Neural cell (in vitro differentiated cells): ENCODE measurements around the gene KCNJ6. TPM values are rescaled to one million over a fixed set of nuclear protein-coding genes. Genes with fewer than 3 reads are reported as not detected.
"Not testable (repeated sequence)": the region's sequence is repeated elsewhere in the genome, so short reads cannot be mapped to it uniquely, and the experiment has no call there.

Experiments used
- H2AFZ ChIP-seq: fragments of 200-600, 300-800 bp; sonication (generic), shearing (Covaris generic); 2 replicates; pipeline ENCODE4 v1.6.0; 2014; ENCODE audit warnings: low read depth, mild to moderate bottlenecking, antibody characterized with exemption, low read length, moderate library complexity
- H3F3A ChIP-seq: fragments of 200-600 bp; shearing (Covaris generic); 2 replicates; pipeline ENCODE4 v1.6.1; 2016; ENCODE audit warnings: mild to moderate bottlenecking, moderate library complexity, mixed read lengths, antibody characterized with exemption, low read length; ENCODE audit not compliant: insufficient read depth, poor library complexity, severe bottlenecking
- H3K27ac ChIP-seq: fragments of 200-600, 300-800 bp; sonication (generic), shearing (Covaris generic); 2 replicates; pipeline ENCODE4 v1.5.1; 2014; ENCODE audit warnings: mild to moderate bottlenecking, low read length, moderate library complexity
- H3K27me3 ChIP-seq: fragments of 300-800, 200-600 bp; sonication (generic), shearing (Covaris generic); 2 replicates; pipeline ENCODE4 v1.6.0; 2014; ENCODE audit warnings: mild to moderate bottlenecking, low read depth, low read length, moderate library complexity; ENCODE audit not compliant: insufficient read depth
- H3K36me3 ChIP-seq: fragments of 300-800, 200-600 bp; sonication (generic), shearing (Covaris generic); 2 replicates; pipeline ENCODE4 v1.5.1; 2014; ENCODE audit warnings: mild to moderate bottlenecking, antibody characterized with exemption, low read length, moderate library complexity; ENCODE audit not compliant: insufficient read depth
- H3K4me2 ChIP-seq: fragments of 300-800, 200-600 bp; sonication (generic), shearing (Covaris generic); 2 replicates; pipeline ENCODE4 v1.6.0; 2014; ENCODE audit warnings: mild to moderate bottlenecking, low read length
- H3K4me3 ChIP-seq: fragments of 300-800, 200-600 bp; sonication (generic), shearing (Covaris generic); 2 replicates; pipeline ENCODE4 v1.5.1; 2014; ENCODE audit warnings: mild to moderate bottlenecking, low read length, moderate library complexity
- H3K79me2 ChIP-seq: fragments of 200-600 bp; shearing (Covaris generic); replicated peaks from 2 replicates; pipeline ENCODE4 v1.6.0; 2014; ENCODE audit warnings: mild to moderate bottlenecking, low read length, moderate library complexity; ENCODE audit not compliant: insufficient read depth
- H3K9ac ChIP-seq: fragments of 300-800, 200-600 bp; sonication (generic), shearing (Covaris generic); 2 replicates; pipeline ENCODE4 v1.6.1; 2016; ENCODE audit warnings: mild to moderate bottlenecking, low read length, mixed read lengths
- H3K9me2 ChIP-seq: fragments of 200-600 bp; shearing (Covaris generic); 2 replicates; pipeline ENCODE4 v1.6.1; 2016; ENCODE audit warnings: mild to moderate bottlenecking, low read length, mixed read lengths; ENCODE audit not compliant: insufficient read depth
- H3K9me3 ChIP-seq: fragments of 200-600, 300-800 bp; sonication (generic), shearing (Covaris generic); 2 replicates; pipeline ENCODE4 v1.6.1; 2016; ENCODE audit warnings: mild to moderate bottlenecking, mixed run types, low read length, moderate library complexity, mixed read lengths
- H4K20me1 ChIP-seq: fragments of 200-600 bp; shearing (Covaris generic); 2 replicates; pipeline ENCODE4 v1.6.1; 2016; ENCODE audit warnings: mild to moderate bottlenecking, mixed run types; ENCODE audit not compliant: insufficient read depth
- EP300 ChIP-seq: fragments of 450-650 bp; conservative IDR thresholded peaks from 2 replicates; pipeline ENCODE4 v1.6.1; 2014; ENCODE audit warnings: antibody characterized with exemption, mild to moderate bottlenecking, moderate library complexity; ENCODE audit not compliant: poor library complexity, severe bottlenecking
- EZH2 ChIP-seq: fragments of 200-600, 300-800 bp; shearing (Covaris generic), sonication (generic); IDR thresholded peaks from 2 replicates; pipeline ENCODE4 v1.6.1; 2014; ENCODE audit warnings: antibody characterized with exemption, low read length, borderline replicate concordance, mild to moderate bottlenecking; ENCODE audit not compliant: insufficient read depth, poor library complexity, severe bottlenecking
- MXI1 ChIP-seq: fragments of 450-650 bp; conservative IDR thresholded peaks from 2 replicates; pipeline ENCODE4 v1.6.1; 2014; ENCODE audit warnings: antibody characterized with exemption, mild to moderate bottlenecking; ENCODE audit not compliant: poor library complexity, severe bottlenecking
- POLR2AphosphoS5 ChIP-seq: IDR thresholded peaks from 2 replicates; pipeline ENCODE4 v1.6.1; 2012
- RAD21 ChIP-seq: fragments of 450-650 bp; conservative IDR thresholded peaks from 2 replicates; pipeline ENCODE4 v1.6.1; 2014; ENCODE audit warnings: antibody characterized with exemption, mild to moderate bottlenecking, moderate library complexity
- SMC3 ChIP-seq: fragments of 450-650 bp; conservative IDR thresholded peaks from 2 replicates; pipeline ENCODE4 v1.6.1; 2014; ENCODE audit warnings: antibody characterized with exemption, mild to moderate bottlenecking, moderate library complexity; ENCODE audit not compliant: poor library complexity
- TAF1 ChIP-seq: IDR thresholded peaks from 2 replicates; pipeline ENCODE4 v1.6.1; 2012; ENCODE audit warnings: low read depth
- polyA plus RNA-seq: library from polyadenylated mRNA; depleted of rRNA; stranded (reverse); fragments of >200 nt; gene quantifications from 2 replicates; pipeline ENCODE4 v1.2.3, GENCODE V29; 2014
- TF ChIP-seq, protein P1 (sequence below): IDR thresholded peaks from 2 replicates; pipeline ENCODE4 v1.6.1; 2012; ENCODE audit warnings: borderline replicate concordance
- TF ChIP-seq, protein P2 (sequence below): fragments of 450-650 bp; IDR thresholded peaks from 2 replicates; pipeline ENCODE4 v1.5.1; 2014; ENCODE audit warnings: antibody characterized with exemption, mild to moderate bottlenecking, moderate library complexity; ENCODE audit not compliant: poor library complexity, severe bottlenecking

KCNJ6 gene
- polyA plus RNA-seq, 1 donor from 2014 or later = 1.7 TPM

DNA sequence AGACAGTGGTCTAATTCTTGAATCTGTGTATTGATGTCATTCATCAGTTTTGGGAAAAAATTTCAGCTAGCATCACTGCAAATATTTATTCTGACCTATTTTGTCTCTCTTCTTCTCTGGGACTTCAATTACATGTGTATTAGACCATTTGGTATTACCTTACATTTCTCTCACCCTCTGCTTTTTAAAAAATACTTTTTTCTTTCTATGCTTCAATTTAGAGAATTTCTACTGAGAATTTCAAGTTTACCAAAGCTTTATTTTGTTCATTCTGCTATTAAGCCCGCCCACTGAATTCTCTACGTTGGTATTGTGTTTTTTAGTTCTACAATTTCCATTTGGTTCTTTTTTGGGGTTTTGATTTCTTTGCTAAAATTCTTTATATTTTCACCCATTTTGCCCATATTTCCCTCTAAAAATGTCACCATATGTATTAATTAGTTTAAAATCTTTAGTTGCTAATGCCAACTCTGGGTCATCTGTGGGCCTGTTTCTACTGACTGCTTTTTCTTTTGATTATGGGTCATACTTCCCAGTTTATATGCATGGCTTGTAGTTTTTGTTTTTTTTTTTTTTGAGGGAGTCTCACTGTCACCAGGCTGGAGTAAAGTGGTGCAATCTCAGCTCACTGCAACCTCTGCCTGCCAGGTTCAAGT is 337.7 kb downstream of the KCNJ6 start:
- Histone ChIP-seq H3K79me2 (no peaks in the 10 kb centered on the region), H2AFZ (no peak overlapping the region), H3K9me3 (peaks cover 11% of the 10 kb centered on the region), H3K9me2 (no peaks in the 10 kb centered on the region), H3K27me3 (no peaks in the 10 kb centered on the region), H3K36me3 (no peaks in the 10 kb centered on the region), H3K4me3 (no peak overlapping the region), H3K9ac (no peak overlapping the region), H3K4me2 (no peak overlapping the region), H3F3A (no peaks in the 10 kb centered on the region), H3K27ac (no peak overlapping the region), H4K20me1 (no peaks in the 10 kb centered on the region)
- TF ChIP-seq, protein P1, sequence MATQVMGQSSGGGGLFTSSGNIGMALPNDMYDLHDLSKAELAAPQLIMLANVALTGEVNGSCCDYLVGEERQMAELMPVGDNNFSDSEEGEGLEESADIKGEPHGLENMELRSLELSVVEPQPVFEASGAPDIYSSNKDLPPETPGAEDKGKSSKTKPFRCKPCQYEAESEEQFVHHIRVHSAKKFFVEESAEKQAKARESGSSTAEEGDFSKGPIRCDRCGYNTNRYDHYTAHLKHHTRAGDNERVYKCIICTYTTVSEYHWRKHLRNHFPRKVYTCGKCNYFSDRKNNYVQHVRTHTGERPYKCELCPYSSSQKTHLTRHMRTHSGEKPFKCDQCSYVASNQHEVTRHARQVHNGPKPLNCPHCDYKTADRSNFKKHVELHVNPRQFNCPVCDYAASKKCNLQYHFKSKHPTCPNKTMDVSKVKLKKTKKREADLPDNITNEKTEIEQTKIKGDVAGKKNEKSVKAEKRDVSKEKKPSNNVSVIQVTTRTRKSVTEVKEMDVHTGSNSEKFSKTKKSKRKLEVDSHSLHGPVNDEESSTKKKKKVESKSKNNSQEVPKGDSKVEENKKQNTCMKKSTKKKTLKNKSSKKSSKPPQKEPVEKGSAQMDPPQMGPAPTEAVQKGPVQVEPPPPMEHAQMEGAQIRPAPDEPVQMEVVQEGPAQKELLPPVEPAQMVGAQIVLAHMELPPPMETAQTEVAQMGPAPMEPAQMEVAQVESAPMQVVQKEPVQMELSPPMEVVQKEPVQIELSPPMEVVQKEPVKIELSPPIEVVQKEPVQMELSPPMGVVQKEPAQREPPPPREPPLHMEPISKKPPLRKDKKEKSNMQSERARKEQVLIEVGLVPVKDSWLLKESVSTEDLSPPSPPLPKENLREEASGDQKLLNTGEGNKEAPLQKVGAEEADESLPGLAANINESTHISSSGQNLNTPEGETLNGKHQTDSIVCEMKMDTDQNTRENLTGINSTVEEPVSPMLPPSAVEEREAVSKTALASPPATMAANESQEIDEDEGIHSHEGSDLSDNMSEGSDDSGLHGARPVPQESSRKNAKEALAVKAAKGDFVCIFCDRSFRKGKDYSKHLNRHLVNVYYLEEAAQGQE = no peak
- TF ChIP-seq EZH2 (no peak), POLR2AphosphoS5 (no peak), MXI1 (no peak)

DNA sequence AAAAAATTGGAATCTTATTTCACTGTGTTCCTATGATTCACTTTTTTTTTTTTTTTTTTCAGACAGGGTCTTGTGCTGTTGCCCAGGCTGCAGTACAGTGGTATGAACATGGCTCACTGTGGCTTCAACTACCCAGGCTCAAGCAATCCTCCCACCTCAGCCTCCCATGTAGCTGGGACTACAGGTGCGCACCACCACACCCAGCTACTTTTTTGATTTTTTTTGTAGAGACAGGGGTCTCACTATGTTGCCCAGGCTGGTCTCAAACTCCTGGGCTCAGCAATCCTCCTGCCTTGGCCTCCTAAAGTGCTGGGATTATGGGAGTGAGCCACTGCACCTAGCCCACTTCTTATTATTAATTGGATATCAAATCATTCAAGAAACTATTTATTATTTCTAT is 339.3 kb downstream of the KCNJ6 start:
- not testable (repeated sequence) for H3K27me3 ChIP-seq, H3F3A ChIP-seq, H3K79me2 ChIP-seq, H3K9me2 ChIP-seq, H3K4me3 ChIP-seq, H4K20me1 ChIP-seq, H3K27ac ChIP-seq, H2AFZ ChIP-seq, H3K36me3 ChIP-seq, H3K9ac ChIP-seq, H3K4me2 ChIP-seq
- H3K9me3 ChIP-seq = peaks cover 11% of the 10 kb centered on the region

DNA sequence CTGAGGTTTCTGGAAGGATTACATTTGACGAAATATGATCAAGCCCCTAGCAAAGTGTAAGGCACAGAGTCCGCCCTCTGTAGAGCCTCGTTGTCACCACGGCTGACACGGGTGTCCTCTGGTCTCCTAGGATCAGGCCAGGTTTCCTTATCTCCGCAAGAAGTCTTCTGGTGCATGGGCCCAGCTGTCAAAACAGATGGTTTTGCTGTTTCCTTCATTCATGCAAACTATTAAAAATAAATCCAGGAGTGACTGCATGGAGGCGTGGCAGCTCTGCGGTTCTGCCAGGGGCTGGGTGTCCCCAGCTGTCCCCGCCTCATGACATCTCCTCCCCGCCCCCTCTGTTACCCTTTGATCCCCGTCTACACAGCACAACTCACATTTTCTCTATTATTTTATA is 340.7 kb downstream of the KCNJ6 start:
- H3K36me3 ChIP-seq = no peaks in the 10 kb centered on the region
- peaks cover 11% of the 10 kb centered on the region for H3K9me3 ChIP-seq
- H3K27ac ChIP-seq = no peak overlapping the region
- TF ChIP-seq, protein P1 = no peak
- no peak for TF ChIP-seq EP300
- TF ChIP-seq RAD21 = no peak
- TF ChIP-seq TAF1 = no peak
- TF ChIP-seq MXI1 = no peak
- no peak for TF ChIP-seq EZH2
- no peak for TF ChIP-seq POLR2AphosphoS5
- TF ChIP-seq, protein P2, sequence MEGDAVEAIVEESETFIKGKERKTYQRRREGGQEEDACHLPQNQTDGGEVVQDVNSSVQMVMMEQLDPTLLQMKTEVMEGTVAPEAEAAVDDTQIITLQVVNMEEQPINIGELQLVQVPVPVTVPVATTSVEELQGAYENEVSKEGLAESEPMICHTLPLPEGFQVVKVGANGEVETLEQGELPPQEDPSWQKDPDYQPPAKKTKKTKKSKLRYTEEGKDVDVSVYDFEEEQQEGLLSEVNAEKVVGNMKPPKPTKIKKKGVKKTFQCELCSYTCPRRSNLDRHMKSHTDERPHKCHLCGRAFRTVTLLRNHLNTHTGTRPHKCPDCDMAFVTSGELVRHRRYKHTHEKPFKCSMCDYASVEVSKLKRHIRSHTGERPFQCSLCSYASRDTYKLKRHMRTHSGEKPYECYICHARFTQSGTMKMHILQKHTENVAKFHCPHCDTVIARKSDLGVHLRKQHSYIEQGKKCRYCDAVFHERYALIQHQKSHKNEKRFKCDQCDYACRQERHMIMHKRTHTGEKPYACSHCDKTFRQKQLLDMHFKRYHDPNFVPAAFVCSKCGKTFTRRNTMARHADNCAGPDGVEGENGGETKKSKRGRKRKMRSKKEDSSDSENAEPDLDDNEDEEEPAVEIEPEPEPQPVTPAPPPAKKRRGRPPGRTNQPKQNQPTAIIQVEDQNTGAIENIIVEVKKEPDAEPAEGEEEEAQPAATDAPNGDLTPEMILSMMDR = no peak
- TF ChIP-seq SMC3 = no peak
- no peaks in the 10 kb centered on the region for H3K27me3 ChIP-seq
- no peaks in the 10 kb centered on the region for H3F3A ChIP-seq
- H3K79me2 ChIP-seq = no peaks in the 10 kb centered on the region
- H3K9me2 ChIP-seq = no peaks in the 10 kb centered on the region
- H4K20me1 ChIP-seq = no peaks in the 10 kb centered on the region
- no peak overlapping the region for H3K9ac ChIP-seq
- H3K4me2 ChIP-seq = no peak overlapping the region
- no peak overlapping the region for H3K4me3 ChIP-seq
- H2AFZ ChIP-seq = no peak overlapping the region
